GM04503 (cell line): ENCODE results near the gene APOF.
"Not testable (repeated sequence)": the region's sequence is repeated elsewhere in the genome, so short reads cannot be mapped to it uniquely, and the experiment has no call there.

Source experiments
- DNase-seq: peaks from one replicate; pipeline ENCODE4 v3.0.0-alpha.2; 2012; ENCODE audit warnings: low read depth

The APOF gene

GRCh38 chr12:56362130-56363059 is at the start of gene APOF:
Gene APOF (minus strand): TSS chr12:56362857. CDS start chr12:56362745, 112 bp downstream.
- no peak for DNase-seq

GRCh38 chr12:56411781-56412639 is 49.4 kb upstream of the APOF start:
- DNase-seq = no peak

- DNase-seq = no peak
Observed at GRCh38 chr12:56410768-56411167, 48.1 kb upstream of the APOF start.

GRCh38 chr12:56408799-56409417 is 46.3 kb upstream of the APOF start:
- DNase-seq = no peak

- DNase-seq = not testable (repeated sequence)
Observed at GRCh38 chr12:56404227-56404626, 41.6 kb upstream of the APOF start.

- DNase-seq = not testable (repeated sequence)
Observed at GRCh38 chr12:56401612-56402011, 39.0 kb upstream of the APOF start.

- DNase-seq = not testable (repeated sequence)
Observed at GRCh38 chr12:56401125-56401524, 38.5 kb upstream of the APOF start.

GRCh38 chr12:56399466-56399865 is 36.8 kb upstream of the APOF start:
- DNase-seq = not testable (repeated sequence)

- DNase-seq = no peak
Observed at GRCh38 chr12:56398324-56398723, 35.7 kb upstream of the APOF start.

- no peak for DNase-seq
Observed at GRCh38 chr12:56392331-56392730, 29.7 kb upstream of the APOF start.

GRCh38 chr12:56391721-56392120 is 29.1 kb upstream of the APOF start:
- no peak for DNase-seq

GRCh38 chr12:56389412-56389811 is 26.8 kb upstream of the APOF start:
- no peak for DNase-seq

GRCh38 chr12:56387152-56387736 is 24.6 kb upstream of the APOF start:
- DNase-seq = peak; percentile 30

GRCh38 chr12:56385873-56386272 is 23.2 kb upstream of the APOF start:
- DNase-seq = no peak

- DNase-seq = no peak
Observed at GRCh38 chr12:56382611-56383010, 20.0 kb upstream of the APOF start.

GRCh38 chr12:56377989-56378316 is 15.3 kb upstream of the APOF start:
- no peak for DNase-seq

- no peak for DNase-seq
Observed at GRCh38 chr12:56377310-56377988, 14.8 kb upstream of the APOF start.

GRCh38 chr12:56375598-56376434 is 13.2 kb upstream of the APOF start:
- no peak for DNase-seq

- DNase-seq = no peak
Observed at GRCh38 chr12:56374726-56375597, 12.3 kb upstream of the APOF start.

- DNase-seq = no peak
Observed at GRCh38 chr12:56373515-56373914, 10.9 kb upstream of the APOF start.
